ENCODE results near the gene GSTM2.
"Not testable (repeated sequence)": the region's sequence is repeated elsewhere in the genome, so short reads cannot be mapped to it uniquely, and the experiment has no call there.

The GSTM2 gene

GRCh38 chr1:109677459-109677858 is 9.6 kb downstream of the GSTM2 start:
- no peak for DNase-seq (ENCODE audit: low read depth)

GRCh38 chr1:109678637-109679036 is 10.8 kb downstream of the GSTM2 start:
- not testable (repeated sequence) for DNase-seq (ENCODE audit: low read depth)

- DNase-seq (ENCODE audit: low read depth): not testable (repeated sequence)
These were observed 16.9 kb downstream of the GSTM2 start for GRCh38 chr1:109684777-109685176.

- DNase-seq (ENCODE audit: low read depth): not testable (repeated sequence)
These were observed 17.5 kb downstream of the GSTM2 start for GRCh38 chr1:109685399-109685798.

- DNase-seq (ENCODE audit: low read depth): not testable (repeated sequence)
These were observed 18.0 kb downstream of the GSTM2 start for GRCh38 chr1:109685890-109686289.

GRCh38 chr1:109687109-109687508 is 19.3 kb downstream of the GSTM2 start:
- not testable (repeated sequence) for DNase-seq (ENCODE audit: low read depth)

- peak; percentile 75 for DNase-seq (ENCODE audit: low read depth)
These were observed 20.0 kb downstream of the GSTM2 start, which contains the start of gene GSTM1 for GRCh38 chr1:109687641-109688499. Gene GSTM1 (plus strand): TSS chr1:109687817. CDS start chr1:109687874, 57 bp downstream.

GRCh38 chr1:109689844-109690405 is 22.1 kb downstream of the GSTM2 start:
- no peak for DNase-seq (ENCODE audit: low read depth)

GRCh38 chr1:109691759-109692158 is 23.9 kb downstream of the GSTM2 start:
- DNase-seq (ENCODE audit: low read depth): no peak

GRCh38 chr1:109694400-109694799 is 26.5 kb downstream of the GSTM2 start:
- DNase-seq (ENCODE audit: low read depth): not testable (repeated sequence)

GRCh38 chr1:109695138-109695537 is 27.3 kb downstream of the GSTM2 start:
- not testable (repeated sequence) for DNase-seq (ENCODE audit: low read depth)

GRCh38 chr1:109697066-109697465 is 29.2 kb downstream of the GSTM2 start:
- no peak for DNase-seq (ENCODE audit: low read depth)

GRCh38 chr1:109697861-109698260 is 30.0 kb downstream of the GSTM2 start:
- not testable (repeated sequence) for DNase-seq (ENCODE audit: low read depth)

GRCh38 chr1:109702940-109703339 is 35.1 kb downstream of the GSTM2 start:
- DNase-seq (ENCODE audit: low read depth): not testable (repeated sequence)

- DNase-seq (ENCODE audit: low read depth): no peak
These were observed 36.3 kb downstream of the GSTM2 start for GRCh38 chr1:109704173-109704572.

GRCh38 chr1:109705411-109705810 is 37.6 kb downstream of the GSTM2 start:
- DNase-seq (ENCODE audit: low read depth): no peak

- not testable (repeated sequence) for DNase-seq (ENCODE audit: low read depth)
These were observed 41.1 kb downstream of the GSTM2 start for GRCh38 chr1:109708949-109709348.

GRCh38 chr1:109709822-109710221 is 42.0 kb downstream of the GSTM2 start:
- DNase-seq (ENCODE audit: low read depth): not testable (repeated sequence)

GRCh38 chr1:109711593-109712320 is 43.9 kb downstream of the GSTM2 start, which contains the start of gene GSTM5:
Gene GSTM5 (plus strand): TSS chr1:109712251. CDS start chr1:109712313, 62 bp downstream.
- DNase-seq (ENCODE audit: low read depth): not testable (repeated sequence)

- DNase-seq (ENCODE audit: low read depth): no peak
These were observed 44.5 kb downstream of the GSTM2 start for GRCh38 chr1:109712321-109712864.

- no peak for DNase-seq (ENCODE audit: low read depth)
These were observed 45.8 kb downstream of the GSTM2 start for GRCh38 chr1:109713636-109714035.
